ENCODE measurements around the gene CNPY1. TPM values are rescaled to one million over a fixed set of nuclear protein-coding genes. Genes with fewer than 3 reads are reported as not detected.

The CNPY1 gene
- total RNA-seq, 2 experiments from 2014 or later: not detected

DNA sequence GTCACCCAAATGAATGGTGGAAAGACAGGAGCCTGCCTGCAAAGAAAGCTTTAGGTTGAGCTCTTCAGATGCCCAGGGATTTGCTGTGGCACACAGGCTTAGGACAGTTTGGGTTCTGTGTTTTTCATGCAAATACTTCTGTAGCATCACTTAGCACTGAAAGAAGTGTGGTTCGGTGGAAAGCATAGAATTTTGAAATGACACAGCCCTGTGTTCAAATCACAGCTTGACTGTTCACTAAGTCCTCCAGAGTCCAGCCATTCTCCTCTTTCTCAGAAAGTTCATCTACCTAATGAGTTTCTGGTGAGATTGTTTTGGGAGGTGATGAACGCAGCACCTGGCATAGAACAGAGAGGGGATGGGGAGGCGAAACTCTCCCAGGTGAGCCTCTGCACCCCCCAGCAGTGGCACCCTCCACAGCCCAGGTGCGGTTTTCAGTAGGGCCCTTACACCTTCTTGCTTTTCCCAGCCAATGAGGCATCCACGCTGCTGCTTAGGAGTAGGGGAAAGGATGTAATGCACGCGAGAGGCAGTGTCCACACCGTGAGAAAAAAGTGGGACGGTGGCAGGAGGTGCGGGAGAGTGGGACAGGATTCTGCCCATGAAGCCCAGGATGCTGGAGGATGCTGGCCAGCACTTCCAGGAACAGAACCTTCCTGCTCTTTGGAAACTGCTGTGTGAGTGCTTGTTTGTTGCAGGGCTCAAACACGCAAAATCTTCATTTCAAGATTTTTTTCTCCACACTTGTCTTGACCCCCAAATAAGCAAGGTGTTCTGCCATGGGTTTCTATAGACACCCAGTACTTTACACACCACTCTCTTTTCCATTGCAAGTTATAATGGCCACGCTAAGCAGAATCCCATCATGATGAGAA, 76.8 kb downstream of the CNPY1 start:
- H3K27ac Mint-ChIP-seq: no peak overlapping the region
- H3K9me3 Mint-ChIP-seq: no peaks in the 10 kb centered on the region
- peaks cover 22% of the 10 kb centered on the region for H3K4me1 Mint-ChIP-seq
- H3K36me3 Mint-ChIP-seq: no peaks in the 10 kb centered on the region
- H3K4me3 Mint-ChIP-seq: no peak overlapping the region
- DNase-seq: no peak
- H3K27me3 Mint-ChIP-seq: peaks cover 100% of the 10 kb centered on the region

DNA sequence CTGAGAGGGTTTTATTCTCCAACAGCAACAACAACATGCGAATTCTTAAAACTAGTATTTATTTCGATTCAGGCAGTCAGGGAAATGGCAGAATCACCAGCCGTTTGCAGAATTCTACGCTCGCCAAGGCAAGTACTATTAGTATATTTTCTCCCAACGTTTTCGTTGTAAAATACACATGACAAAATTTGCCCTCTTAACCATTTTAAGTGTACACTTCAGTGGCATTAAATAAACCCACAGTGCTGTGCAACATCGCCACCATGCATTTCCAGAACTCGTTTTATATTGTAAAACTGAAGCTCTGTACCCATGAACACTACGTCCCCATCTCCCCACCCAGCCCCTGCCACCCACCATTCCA, 77.6 kb downstream of the CNPY1 start:
- H3K27ac Mint-ChIP-seq: no peak overlapping the region
- no peaks in the 10 kb centered on the region for H3K36me3 Mint-ChIP-seq
- no peaks in the 10 kb centered on the region for H3K9me3 Mint-ChIP-seq
- peaks cover 100% of the 10 kb centered on the region for H3K27me3 Mint-ChIP-seq
- DNase-seq: no peak
- H3K4me1 Mint-ChIP-seq: peaks cover 24% of the 10 kb centered on the region
- H3K4me3 Mint-ChIP-seq: peak overlapping the region; percentile 10

DNA sequence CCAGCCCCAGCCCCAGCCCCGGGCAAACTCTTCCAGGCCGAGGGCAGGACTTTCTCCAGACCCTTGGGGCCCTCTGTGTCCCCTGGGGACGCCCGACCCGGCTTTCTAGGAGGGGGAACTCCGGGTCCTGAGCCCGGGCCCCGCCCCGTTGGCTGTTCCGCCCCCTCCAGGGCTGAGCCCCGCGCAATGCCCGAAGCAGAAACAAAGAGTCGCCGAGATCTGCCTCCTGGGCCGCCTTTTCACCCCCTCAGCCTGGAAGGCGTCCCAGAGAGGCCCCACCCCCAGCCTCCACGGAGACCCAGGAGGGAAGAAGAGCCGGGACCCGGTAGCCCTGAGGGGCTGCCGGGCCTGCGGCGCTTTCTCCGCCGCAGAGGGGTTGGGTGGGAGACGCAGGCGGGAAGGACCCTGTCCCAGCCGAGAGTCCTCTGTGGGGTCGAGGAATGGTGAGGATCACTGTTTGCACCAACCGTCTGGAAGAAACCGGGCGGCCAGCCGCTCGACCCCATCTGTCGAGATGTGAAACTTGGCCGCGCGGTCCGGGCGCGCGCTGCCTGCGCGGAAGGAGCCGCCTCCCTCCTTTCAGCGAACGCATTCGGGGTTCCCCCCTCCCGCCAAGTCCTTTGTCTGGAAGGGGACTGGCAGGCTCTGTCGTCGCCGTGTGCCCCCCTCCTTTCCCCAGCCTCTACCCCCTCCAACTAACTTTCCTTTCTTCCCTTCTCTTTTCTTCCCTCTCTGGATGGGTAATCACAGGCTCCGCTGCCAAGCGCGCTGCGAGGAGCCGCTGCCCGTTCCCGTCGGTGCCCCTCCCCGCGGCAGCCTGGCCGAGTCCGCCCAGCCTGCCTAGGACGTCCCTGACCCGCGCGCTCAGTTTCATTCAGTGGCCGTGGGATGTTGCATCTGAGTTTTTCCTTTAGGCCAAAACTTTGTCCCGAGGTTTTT, 78.2 kb downstream of the CNPY1 start:
- no peaks in the 10 kb centered on the region for H3K9me3 Mint-ChIP-seq
- DNase-seq: no peak
- H3K36me3 Mint-ChIP-seq: no peaks in the 10 kb centered on the region
- H3K4me1 Mint-ChIP-seq: peaks cover 24% of the 10 kb centered on the region
- peak overlapping the region; percentile 10 for H3K4me3 Mint-ChIP-seq
- H3K27ac Mint-ChIP-seq: no peak overlapping the region
- peaks cover 100% of the 10 kb centered on the region for H3K27me3 Mint-ChIP-seq

DNA sequence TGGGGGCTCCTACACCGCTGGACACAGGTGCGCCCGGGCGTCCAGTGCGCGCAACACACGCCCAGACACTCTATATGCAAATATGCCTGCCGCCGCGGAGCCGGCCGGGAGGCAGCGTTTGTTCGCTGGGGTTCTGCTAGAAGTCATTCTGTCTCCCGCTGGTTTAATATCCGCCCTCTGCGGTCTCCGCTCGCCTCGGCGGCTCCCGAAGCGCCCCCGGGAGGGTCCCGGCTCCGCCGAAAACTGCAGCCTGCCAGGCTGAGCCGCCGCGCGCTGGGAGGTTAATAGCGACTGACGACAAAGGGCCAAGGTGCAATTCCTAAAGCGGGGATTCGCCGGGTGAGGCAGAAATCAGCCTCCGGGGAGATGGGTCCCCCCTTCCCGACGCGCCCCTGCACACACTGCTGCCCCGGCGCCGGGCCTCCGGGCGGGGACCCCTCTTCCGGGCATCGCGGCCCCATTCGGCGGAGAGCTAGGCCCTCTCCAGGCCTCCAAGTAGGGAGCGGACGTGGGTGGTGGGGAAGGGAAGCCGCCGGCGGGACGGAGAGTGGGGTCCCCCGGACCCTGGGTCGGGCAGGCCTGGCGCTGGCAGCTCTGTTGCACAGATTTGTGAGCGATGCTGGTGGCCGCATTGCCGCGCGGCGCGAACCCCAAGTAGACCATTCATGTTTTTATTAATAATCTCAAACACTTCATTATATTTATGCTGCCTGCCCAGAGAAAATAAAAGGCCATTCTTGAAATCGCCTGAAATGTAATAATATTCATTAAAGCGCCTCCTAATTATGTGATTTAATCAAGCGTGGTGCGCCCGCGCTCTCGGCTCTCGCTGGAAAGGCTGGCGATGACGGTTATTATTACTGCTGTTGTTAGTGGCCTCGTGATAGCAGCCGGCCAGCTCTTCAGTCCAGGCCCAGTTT, 79.3 kb downstream of the CNPY1 start:
- no peak overlapping the region for H3K4me3 Mint-ChIP-seq
- no peaks in the 10 kb centered on the region for H3K9me3 Mint-ChIP-seq

DNA sequence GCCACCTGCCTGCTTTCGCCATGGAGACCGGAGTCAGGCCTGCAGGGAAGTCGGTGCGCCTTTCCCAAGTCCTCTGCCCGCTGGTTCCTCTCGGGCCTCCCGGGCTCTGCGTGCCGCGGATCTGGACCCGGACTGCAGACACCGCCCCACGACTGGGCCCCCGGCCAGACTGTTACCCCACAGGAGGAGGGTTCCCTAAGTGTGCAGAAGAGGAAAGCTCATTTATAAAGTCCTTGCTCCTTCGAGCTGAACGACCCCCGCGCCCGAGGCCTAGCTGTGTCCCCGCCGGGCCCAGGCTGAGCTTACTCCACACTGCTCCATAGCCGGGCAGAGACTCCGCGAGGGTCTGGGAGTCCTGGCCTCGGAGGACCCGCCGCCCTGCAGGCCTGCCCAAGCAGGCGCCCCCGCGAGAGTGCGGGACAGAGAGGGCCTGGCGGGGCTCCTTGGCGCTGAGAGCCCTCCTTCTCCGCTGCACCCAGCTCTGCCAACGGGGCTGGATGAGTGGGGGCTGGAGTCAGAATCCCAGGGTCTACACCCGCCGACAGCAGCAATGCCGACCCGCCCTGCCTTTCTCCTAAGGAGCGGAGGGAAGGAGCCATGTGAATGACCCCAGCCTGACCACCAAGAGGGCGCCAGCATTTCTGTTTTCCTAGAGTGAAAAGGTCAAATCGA, 80.1 kb downstream of the CNPY1 start:
- H3K9me3 Mint-ChIP-seq: no peaks in the 10 kb centered on the region
- no peak overlapping the region for H3K4me3 Mint-ChIP-seq
- H3K27me3 Mint-ChIP-seq: peaks cover 100% of the 10 kb centered on the region
- no peak for DNase-seq
- peaks cover 20% of the 10 kb centered on the region for H3K4me1 Mint-ChIP-seq
- no peaks in the 10 kb centered on the region for H3K36me3 Mint-ChIP-seq
- no peak overlapping the region for H3K27ac Mint-ChIP-seq

More for the DNA sequence above, 79.3 kb downstream of the CNPY1 start:
- H3K27ac Mint-ChIP-seq: no peak overlapping the region
- H3K27me3 Mint-ChIP-seq: peaks cover 100% of the 10 kb centered on the region
- peaks cover 21% of the 10 kb centered on the region for H3K4me1 Mint-ChIP-seq
- peak; percentile 68 for DNase-seq
- no peaks in the 10 kb centered on the region for H3K36me3 Mint-ChIP-seq

DNA sequence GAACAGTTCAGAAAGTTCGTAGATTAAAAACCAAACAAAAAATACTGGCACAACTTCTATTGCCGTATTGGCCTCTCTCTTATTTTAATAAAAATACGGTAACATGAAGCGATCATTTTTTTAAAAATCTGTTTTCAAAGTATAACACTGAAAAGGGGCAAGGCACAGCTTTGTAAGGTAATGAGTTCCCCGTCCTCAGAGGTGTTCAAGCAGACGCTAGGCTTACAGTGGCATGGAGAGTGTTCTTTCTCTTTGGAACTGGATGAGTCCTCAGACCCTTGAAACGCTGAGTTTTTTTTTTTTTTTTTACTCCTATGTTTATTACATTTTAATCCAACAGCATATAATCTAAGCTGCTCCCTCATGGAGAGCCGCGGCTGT, 80.6 kb downstream of the CNPY1 start:
- H3K36me3 Mint-ChIP-seq: no peaks in the 10 kb centered on the region
- no peak overlapping the region for H3K27ac Mint-ChIP-seq
- H3K4me3 Mint-ChIP-seq: no peak overlapping the region
- no peak for DNase-seq
- peaks cover 100% of the 10 kb centered on the region for H3K27me3 Mint-ChIP-seq
- H3K4me1 Mint-ChIP-seq: peaks cover 17% of the 10 kb centered on the region
- H3K9me3 Mint-ChIP-seq: no peaks in the 10 kb centered on the region

DNA sequence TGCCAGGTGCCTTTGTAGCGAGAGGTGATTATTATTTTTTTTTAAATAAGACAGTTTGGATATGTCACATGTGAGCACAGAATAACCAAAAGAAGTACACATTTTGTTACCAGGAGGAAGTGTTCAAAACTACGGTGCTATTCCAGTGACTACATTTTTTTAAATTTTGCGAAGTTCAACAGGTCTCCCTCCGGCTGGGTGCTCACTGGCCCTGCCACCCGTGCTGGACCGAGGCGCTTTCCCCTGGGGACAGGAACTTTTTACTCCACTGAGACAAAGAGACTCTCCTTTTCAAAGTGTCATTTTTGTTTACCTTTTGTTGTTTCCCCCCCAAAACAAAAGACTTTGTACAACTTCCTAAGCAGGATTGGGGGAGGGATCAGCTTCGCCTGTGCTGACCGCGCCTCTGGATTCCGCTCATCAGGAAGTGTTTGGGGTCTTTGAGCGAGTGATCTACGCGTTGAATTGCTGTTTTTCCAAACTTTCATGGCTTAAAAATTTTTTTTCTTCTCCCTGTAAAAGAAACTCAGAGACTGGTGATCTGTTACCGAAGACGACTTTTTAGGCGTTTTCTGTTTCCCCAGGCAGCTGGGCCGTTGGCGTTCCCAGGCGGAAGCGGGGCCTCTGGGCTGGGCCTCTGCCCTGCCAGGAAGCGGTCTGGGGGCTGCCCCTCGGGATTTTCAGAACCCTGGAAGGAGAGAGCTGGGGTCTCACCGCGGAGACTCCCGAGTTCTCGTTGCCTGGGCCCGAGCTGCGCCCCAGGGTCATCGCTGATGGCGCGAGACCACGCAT, 81.2 kb downstream of the CNPY1 start:
- Mint-ChIP-seq H3K4me1 (peaks cover 13% of the 10 kb centered on the region), H3K27me3 (peaks cover 100% of the 10 kb centered on the region), H3K27ac (no peak overlapping the region), H3K4me3 (no peak overlapping the region), H3K36me3 (no peaks in the 10 kb centered on the region), H3K9me3 (no peaks in the 10 kb centered on the region)
- DNase-seq: no peak

DNA sequence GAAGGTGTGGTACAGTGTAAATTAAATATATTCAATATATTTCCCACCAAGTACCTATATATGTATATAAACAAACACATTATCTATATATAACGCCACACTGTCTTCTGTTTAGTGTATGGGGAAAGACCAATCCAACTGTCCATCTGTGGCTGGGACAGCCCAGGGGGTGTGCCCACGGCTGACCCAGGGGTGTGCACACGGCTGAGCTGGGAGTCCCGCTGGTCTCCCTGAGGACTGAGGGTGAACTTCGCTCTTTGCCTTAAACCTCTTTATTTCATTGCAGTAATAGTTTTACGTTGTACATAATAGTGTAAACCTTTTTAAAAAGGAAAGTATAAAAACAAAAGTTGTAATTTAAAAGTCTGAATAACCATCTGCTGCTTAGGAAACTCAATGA, 82.2 kb downstream of the CNPY1 start:
- H3K36me3 Mint-ChIP-seq: peaks cover under 1% of the 10 kb centered on the region
- H3K9me3 Mint-ChIP-seq: no peaks in the 10 kb centered on the region
- DNase-seq: no peak
- no peak overlapping the region for H3K27ac Mint-ChIP-seq
- H3K4me3 Mint-ChIP-seq: no peak overlapping the region
- H3K27me3 Mint-ChIP-seq: peaks cover 100% of the 10 kb centered on the region
- H3K4me1 Mint-ChIP-seq: peaks cover 19% of the 10 kb centered on the region

DNA sequence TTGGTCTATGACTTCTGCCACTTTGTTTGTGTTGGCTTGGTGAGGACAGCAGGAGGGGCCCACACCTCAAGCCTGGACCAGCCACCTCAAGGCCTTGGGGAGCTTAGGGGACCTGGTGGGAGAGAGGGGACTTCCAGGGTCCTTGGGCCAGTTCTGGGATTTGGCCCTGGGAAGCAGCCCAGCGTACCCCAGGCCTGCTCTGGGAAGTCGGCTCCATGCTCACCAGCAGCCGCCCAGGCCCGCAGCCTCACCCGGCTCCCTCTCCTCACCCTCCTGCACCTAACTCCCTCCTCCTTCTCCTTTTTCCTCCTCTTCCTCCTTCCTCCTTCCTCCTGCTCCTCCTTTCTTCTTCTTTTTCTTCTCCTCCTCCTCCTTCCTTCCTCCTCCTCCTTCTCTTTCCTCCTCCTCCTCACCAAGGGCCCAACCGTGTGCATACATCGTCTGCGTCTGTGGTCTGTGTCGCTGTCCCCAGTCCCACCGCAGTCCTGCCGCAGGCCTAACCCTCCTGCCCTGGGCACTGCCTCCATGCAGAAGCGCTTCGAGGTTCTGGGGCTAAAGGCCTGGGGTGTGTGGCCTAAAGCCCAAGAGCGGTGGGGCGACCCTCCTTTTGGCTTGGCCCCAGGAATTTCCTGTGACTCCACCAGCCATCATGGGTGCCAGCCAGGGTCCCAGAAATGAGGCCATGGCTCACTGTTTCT, 83.1 kb downstream of the CNPY1 start:
- no peaks in the 10 kb centered on the region for H3K9me3 Mint-ChIP-seq
- peaks cover 20% of the 10 kb centered on the region for H3K4me1 Mint-ChIP-seq
- no peak overlapping the region for H3K4me3 Mint-ChIP-seq
- H3K27me3 Mint-ChIP-seq: peaks cover 94% of the 10 kb centered on the region
- H3K36me3 Mint-ChIP-seq: peaks cover 2% of the 10 kb centered on the region
- no peak for DNase-seq
- no peak overlapping the region for H3K27ac Mint-ChIP-seq

DNA sequence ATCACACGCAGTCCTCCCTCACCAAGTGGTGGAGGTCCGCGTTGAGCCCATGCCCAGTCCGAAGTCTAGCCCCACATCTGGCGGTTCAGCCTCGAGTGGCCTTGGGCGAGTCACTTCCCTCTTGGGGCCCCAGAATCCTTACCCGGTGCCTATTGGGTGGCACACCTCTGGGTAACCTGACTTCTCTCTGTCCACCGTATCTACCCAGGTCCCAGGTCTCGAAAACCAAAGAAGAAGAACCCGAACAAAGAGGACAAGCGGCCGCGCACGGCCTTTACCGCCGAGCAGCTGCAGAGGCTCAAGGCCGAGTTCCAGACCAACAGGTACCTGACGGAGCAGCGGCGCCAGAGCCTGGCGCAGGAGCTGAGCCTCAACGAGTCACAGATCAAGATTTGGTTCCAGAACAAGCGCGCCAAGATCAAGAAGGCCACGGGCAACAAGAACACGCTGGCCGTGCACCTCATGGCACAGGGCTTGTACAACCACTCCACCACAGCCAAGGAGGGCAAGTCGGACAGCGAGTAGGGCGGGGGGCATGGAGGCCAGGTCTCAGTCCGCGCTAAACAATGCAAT, 84.1 kb downstream of the CNPY1 start:
- Mint-ChIP-seq H3K4me1 (peaks cover 16% of the 10 kb centered on the region), H3K27me3 (peaks cover 88% of the 10 kb centered on the region), H3K27ac (no peak overlapping the region), H3K4me3 (no peak overlapping the region), H3K9me3 (no peaks in the 10 kb centered on the region), H3K36me3 (peaks cover 2% of the 10 kb centered on the region)
- no peak for DNase-seq

DNA sequence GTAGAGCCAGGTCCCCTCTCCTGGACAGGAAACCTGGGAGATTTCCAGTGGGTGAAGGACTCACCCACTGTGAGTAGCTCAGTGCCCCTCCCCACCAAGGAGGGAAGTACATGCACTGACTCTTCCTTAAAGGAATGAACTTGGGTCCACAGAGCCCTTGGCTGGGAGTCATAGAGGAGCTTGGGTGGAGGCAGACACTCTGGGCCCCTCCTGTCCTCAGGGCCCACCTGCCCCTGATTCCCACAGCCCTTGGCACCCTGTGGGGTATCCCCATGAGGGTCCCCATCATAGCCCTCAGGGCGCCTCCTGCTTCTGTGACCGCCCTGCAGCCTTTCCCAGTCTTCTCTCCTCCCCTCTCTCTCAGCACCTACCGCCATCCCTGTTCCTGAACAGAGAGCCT, 84.7 kb downstream of the CNPY1 start:
- peaks cover 2% of the 10 kb centered on the region for H3K36me3 Mint-ChIP-seq
- H3K27ac Mint-ChIP-seq: no peak overlapping the region
- H3K9me3 Mint-ChIP-seq: no peaks in the 10 kb centered on the region
- DNase-seq: no peak
- no peak overlapping the region for H3K4me3 Mint-ChIP-seq
- peaks cover 88% of the 10 kb centered on the region for H3K27me3 Mint-ChIP-seq
- peaks cover 20% of the 10 kb centered on the region for H3K4me1 Mint-ChIP-seq

DNA sequence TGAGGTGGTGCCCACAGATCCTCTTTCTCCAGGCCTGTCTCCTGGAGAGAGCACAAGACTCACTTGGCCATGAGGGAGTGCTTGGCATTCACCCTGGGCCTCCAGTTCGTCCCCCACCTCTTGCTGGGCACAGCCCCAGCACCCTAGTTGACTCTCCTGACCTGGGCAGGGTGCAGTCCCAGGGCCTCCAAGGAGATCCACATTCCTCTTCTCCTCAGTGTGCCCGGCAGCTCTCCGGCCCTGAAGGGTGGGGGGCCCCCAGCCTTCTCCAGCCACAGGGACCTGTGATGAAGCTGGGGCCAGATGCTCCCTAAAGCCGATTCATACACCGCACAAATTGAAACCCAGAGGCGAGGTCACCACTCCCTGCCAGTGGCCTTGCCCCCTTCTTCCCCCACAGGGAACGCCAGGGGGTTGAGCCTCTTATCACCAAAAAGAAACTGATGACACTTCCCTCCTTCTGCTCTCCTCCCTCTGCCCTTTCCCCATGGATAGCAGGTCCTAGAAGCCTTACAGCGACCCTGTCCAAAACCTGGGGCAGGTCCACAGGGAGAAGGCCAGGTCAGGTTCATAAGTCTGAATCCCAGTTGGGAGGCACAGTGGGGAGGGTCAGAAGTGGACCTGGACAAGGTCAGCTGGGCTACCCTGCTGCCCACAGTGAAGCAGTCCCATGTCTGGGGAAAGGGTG, 85.3 kb downstream of the CNPY1 start:
- H3K9me3 Mint-ChIP-seq: no peaks in the 10 kb centered on the region
- DNase-seq: no peak
- peaks cover 20% of the 10 kb centered on the region for H3K4me1 Mint-ChIP-seq
- no peak overlapping the region for H3K4me3 Mint-ChIP-seq
- H3K27ac Mint-ChIP-seq: no peak overlapping the region
- H3K27me3 Mint-ChIP-seq: peaks cover 88% of the 10 kb centered on the region
- H3K36me3 Mint-ChIP-seq: peaks cover 2% of the 10 kb centered on the region

Data from activated naive CD8-positive, alpha-beta T cell treated with anti-CD3 and anti-CD28 coated beads for 36 hours (primary cell).